NCI-H510A (cell line): ENCODE data around the gene COL23A1.
"Not testable (repeated sequence)": the region's sequence is repeated elsewhere in the genome, so short reads cannot be mapped to it uniquely, and the experiment has no call there.

ENCODE experiments used
- DNase-seq: peaks from one replicate; lab custom pipeline; 2025; lab: John Stamatoyannopoulos, UW

Gene COL23A1

DNA sequence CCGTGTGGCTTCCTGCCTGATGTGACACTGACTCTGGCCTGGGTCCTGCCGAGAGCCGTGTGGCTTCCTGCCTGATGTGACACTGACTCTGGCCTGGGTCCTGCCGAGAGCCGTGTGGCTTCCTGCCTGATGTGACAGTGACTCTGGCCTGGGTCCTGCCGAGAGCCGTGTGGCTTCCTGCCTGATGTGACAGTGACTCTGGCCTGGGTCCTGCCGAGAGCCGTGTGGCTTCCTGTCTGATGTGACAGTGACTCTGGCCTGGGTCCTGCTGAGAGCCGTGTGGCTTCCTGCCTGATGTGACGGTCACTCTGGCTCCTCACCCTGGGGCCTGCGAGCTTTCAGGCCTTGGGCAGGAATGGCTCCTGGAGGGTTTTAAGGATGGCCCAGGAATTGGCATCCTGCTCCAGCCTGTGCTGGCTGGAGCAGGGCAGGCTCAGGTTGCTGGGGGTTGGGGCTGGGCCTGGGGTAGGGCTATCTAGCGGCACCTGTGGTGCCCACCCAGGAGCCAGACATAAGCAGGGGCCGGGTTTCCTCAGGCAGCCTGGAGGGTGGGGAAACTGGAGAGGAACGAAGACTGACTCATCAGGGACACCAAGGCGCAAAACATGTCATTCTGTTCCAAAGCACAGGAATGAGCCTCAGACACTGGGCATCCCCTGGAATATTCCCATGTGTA is 350.4 kb downstream of the COL23A1 start:
- not testable (repeated sequence) for DNase-seq

DNA sequence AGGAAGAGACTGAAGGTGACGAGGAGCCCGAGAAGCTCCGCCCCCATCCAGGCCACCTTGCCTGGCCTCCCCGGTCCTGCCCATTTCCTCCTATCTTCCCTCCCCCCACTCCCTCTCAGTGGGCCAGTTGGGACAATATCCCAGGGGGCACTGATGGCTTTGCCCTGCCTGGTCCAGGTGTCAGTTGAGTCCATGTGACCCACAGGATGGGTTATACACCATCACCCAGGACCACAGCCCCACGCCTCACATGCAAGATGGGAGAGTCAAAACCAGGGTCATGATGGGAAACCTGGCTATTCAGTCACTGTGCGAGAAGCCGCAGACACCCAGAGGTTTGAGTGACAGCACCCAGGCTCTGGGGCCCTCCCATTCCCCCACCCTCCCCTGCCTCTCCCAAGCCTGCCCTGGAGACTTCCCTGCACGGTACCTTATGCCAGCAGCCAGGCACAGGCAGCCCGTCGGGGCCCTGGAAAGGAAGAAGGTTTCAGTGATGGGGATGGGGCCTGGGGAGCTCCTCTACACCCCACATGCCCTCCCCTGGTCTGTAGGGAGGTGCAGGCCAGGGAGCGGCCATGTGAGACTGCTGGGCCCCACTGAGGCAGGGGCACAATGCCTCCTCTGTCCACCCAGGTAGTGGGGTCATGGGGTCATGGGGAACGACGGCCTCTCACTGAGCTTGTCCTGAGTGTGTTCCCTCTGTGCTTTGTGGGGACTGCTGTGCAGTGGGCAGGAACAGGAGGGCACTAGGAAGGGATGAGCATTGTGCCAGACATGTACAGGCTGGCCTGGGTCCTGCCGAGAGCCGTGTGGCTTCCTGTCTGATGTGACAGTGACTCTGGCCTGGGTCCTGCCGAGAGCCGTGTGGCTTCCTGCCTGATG is 351.2 kb downstream of the COL23A1 start:
- no peak for DNase-seq

DNA sequence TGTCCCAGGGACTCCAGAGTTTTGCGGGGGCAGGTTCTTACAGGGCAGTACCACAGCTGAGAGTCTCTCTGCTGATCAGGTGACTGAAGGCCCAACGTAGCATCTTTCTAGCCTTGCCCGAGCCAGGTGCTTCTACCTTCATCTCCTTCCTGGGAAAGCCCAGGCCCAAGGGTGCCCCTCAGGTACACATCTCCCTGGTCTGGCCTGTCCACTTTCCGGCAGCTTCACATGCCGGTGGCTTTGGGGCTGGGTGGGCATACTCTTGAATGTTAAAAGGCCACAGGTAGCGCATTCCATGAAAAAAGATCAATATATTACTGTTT is 351.9 kb downstream of the COL23A1 start:
- DNase-seq = no peak

GRCh38 chr5:178237431-178238312 is 352.5 kb downstream of the COL23A1 start:
- DNase-seq = no peak

GRCh38 chr5:178236679-178237078 is 353.5 kb downstream of the COL23A1 start:
- no peak for DNase-seq

DNA sequence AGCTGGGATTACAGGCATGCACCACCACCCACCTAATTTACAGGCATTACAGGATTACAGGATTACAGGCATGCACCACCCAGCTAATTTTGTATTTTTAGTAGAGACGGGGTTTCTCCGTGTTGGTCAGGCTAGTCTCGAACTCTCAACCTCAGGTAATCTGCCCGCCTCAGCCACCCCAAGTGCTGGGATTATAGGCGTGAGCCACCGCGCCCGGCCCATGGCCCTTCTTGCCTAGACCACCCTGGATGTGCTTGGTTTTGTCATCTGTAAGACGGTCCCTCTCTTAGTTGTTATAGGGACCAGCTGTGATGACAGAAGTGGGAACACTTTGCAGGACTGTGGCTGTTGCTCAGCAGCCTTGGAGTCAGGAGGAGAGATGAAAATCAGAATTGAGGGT is 354.1 kb downstream of the COL23A1 start:
- DNase-seq = no peak

GRCh38 chr5:178235588-178235974 is 354.6 kb downstream of the COL23A1 start:
- no peak for DNase-seq

- DNase-seq = no peak
These were observed 355.2 kb downstream of the COL23A1 start for GRCh38 chr5:178234750-178235587.

DNA sequence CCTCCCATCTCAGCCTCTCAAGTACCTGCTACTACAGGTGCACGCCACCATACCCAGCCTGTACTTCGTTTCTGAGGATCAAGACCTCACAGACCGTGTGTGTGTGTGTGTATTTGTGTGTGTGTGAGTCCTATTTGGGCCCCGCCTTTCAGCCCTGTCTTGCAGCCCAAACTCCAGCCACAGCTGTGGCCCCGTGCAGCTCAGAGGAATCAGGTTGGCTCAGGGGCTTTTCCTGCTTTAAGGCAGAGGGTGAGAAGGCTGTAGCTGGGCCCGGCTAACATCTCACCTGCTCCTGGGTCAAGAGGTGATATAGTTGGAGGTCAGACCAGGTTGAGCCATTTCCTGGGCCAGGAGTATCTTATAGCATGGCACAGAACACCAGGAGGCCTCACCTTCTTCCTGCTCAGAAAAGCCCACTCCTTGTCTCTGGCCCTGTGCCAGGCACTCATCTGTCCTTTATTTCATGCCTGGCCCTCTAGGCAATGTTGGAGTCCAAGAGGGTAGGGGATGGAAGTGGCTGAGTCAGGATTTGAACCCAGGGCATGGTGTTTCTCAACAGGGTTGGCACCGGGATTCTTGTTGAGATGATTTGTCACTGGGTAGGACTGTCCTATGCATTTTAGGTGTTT is 356.0 kb downstream of the COL23A1 start:
- DNase-seq = no peak

GRCh38 chr5:178232920-178233429 is 357.2 kb downstream of the COL23A1 start:
- no peak for DNase-seq

DNA sequence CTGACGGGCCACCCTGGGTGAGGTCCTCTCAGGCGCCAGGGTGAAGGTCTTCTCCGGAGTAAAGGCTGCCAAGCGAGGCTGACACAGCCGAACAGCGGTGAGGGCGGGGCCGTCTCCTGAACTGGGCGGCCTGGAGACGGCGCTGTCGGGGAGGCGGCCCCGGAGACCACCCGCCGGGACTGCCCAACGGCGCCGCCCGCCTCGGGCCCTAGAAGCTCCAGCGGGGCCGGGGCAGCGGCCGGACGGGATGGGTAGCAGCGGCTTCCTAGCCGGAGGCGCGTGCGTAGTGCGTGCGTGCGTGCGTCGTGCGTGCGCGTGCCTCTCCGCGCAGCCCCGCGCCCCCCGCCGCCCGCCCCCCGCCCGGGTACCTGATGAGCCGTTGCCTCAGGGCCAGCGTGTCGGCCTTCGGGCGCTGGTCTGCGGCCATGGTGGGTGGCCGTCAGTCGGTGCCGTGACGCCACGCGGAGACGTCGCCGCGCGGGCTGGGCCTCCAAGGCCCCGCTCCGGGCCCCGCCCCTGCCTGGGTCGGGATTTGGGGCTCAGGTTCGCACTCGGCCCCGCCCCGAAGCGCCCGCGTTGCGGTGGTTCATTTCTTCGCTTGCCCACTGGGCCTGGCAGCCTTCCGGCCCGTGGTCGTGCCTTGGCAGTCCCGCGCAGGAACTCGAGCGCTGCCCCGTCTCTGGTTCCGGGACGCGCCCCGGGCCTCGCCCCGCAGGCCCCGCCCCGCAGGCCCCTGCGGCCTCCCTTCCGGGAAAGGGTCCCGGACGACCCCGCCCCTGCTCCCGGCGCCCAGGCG is 357.9 kb downstream of the COL23A1 start, which contains the start of gene PHYKPL:
Gene PHYKPL, minus strand, starts transcription at position 679 of the 796 bp plus-strand sequence. Its CDS starts 252 bp downstream, at position 427.
- DNase-seq = peak; percentile 47

GRCh38 chr5:178231539-178232123 is 358.6 kb downstream of the COL23A1 start:
- no peak for DNase-seq

GRCh38 chr5:178230879-178231538 is 359.2 kb downstream of the COL23A1 start:
- DNase-seq = no peak

- DNase-seq = no peak
These were observed 360.3 kb downstream of the COL23A1 start for GRCh38 chr5:178229861-178230260.

DNA sequence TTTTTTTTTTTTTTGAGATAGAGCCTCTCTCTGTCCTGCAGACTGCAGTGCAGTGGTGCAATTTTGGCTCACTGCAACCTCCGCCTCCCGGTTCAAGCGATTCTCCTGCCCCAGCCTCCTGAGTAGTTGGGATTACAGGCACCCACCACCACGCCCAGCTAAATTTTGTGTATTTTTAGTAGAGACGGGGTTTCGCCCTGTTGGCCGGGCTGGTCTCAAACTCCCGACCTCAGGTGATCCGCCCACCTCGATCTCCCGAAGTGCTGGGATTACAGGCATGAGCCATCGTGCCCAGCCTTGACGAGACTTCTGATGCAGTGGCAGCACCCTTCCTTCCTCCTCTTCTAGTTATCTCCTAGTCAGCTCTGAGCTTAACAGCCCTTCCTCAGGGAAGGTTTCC is 361.1 kb downstream of the COL23A1 start:
- DNase-seq = not testable (repeated sequence)

- DNase-seq = no peak
These were observed 361.6 kb downstream of the COL23A1 start for GRCh38 chr5:178228609-178229008.

DNA sequence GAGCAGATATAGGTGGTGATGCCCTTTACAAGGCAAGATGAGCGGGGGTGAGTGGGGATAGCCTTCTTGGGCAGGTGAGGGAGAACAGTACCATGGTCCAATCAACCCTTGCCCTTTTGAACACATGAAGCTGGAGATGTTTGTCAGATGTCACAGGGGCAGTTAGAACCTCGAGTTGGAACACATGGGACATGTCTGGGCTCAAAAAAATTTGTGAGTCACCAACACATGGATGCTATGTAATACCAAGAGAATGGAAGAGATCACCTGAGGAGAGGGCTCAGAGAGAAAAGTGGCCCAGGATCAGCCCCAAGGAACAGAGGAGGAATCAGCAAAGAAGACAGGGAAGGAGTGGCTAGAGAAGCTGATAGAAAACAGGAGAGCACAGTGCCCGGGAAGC is 362.3 kb downstream of the COL23A1 start:
- no peak for DNase-seq

GRCh38 chr5:178227138-178227659 is 363.0 kb downstream of the COL23A1 start:
- DNase-seq = no peak

- no peak for DNase-seq
These were observed 365.0 kb downstream of the COL23A1 start for GRCh38 chr5:178225174-178225573.
